ENCODE measurements around the gene TUBB6.

The TUBB6 gene

DNA sequence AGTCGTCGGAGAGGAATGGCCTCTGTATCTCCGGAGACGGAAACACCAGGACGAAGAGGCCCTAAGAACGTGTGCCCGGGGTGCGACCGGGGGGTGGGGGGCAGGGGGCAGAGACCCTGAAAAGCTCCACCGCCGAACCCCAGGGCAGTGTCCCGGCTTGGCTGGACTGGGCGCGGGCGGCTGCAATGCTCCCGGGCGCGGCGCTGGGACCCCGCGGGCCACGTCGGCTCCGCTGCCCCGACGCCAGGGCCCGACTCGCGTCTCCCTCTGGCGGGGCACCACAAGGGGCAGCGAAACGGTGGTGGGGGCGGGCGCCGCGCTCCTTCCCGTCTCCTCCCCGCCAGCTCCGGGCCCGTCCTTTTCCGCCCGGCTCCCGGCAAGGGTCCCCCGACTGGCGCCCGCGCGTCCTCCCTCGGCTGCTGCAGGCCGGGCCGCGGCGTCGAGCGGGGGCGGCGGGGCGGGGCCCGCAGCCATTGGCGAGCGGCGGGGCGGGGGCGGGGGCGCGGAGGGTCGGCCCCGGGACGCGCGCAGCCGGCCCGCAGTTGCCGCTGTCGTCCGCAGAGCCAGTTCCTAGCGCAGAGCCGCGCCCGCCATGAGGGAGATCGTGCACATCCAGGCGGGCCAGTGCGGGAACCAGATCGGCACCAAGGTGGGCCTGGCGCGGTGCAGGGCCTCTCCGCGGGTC lies at the start of gene TUBB6:
TUBB6 (plus strand) TSS at position 541 of the 685 bp plus-strand sequence; CDS start at position 593, 52 bp downstream.
- Histone ChIP-seq H3K4me3 (ENCODE audit: low read depth, low read length) (peak within 1 kb of the TSS; percentile 90), H3K9ac (ENCODE audit: low read length) (peak within 1 kb of the TSS; percentile 91), H3K9me3 (ENCODE audit: control insufficient read depth, insufficient read depth, low read depth, low read length) (peaks cover 2% of the 10 kb centered on the region; the same call in 1 of the 2 replicates), H3K4me1 (ENCODE audit: control insufficient read depth, insufficient read depth, low read length) (peaks cover 30% of the 10 kb centered on the region), H3K36me3 (ENCODE audit: control insufficient read depth, insufficient read depth, low read length) (peaks cover 30% of the 10 kb centered on the region), H3K27me3 (ENCODE audit: control insufficient read depth, insufficient read depth, low read length) (peaks cover 29% of the 10 kb centered on the region), H3K27ac (ENCODE audit: low read depth, low read length) (peak within 1 kb of the TSS; percentile 90; the same call in 1 of the 2 replicates)

DNA sequence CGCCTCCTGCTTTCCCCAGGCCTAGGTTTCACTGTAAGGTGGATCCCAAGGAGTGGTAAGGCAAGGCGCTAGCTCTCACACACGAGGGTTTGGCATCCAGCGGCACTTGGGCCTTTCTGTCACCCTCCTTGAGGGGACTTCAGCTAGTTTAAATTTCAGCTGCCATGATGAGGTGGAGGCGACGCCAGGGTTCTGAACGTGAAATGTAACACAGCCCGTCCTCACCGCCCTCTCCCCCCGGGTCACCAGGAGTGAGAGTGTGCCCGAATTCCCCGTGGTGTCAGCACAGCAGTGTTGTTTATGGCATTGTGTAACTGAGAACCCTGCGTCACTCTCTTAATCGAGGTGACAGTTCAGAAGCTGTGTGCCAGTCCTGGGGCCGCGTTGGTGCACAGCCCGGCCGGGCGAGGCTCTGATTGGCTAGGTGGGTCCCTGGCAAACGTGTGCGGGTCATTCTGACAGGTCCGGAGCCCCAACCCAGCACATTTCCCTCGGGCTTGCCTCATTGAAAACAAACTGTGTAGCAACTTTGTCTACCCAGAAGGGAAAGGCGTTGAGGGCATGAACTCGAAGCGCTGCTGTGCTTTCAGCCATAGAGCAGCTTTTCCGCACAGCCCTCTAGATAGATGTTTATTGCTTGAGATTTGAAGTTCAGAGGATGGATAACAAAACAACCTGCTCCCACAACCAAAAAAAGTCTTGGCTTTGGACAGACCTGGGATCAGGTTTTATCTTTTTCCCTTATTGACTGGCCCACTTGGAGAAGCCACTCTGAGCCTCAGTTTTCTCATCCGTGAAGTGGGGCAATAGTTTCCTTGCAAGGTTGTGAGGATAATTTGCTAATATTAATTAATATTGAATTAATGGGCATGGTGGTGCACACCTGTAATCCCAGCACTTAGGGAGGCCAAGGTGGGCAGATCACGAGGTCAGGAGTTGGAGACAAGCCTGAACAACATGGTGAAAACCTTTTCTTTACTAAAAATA lies 49.0 kb upstream of the TUBB6 start:
- peaks cover 48% of the 10 kb centered on the region for H3K27me3 ChIP-seq (ENCODE audit: control insufficient read depth, insufficient read depth, low read length)
- no peaks in the 10 kb centered on the region for H3K9me3 ChIP-seq (ENCODE audit: control insufficient read depth, insufficient read depth, low read depth, low read length)
- H3K36me3 ChIP-seq (ENCODE audit: control insufficient read depth, insufficient read depth, low read length): no peaks in the 10 kb centered on the region
- no peak overlapping the region for H3K27ac ChIP-seq (ENCODE audit: low read depth, low read length)
- H3K9ac ChIP-seq (ENCODE audit: low read length): no peak overlapping the region
- peaks cover 21% of the 10 kb centered on the region; the same call in 1 of the 2 replicates for H3K4me1 ChIP-seq (ENCODE audit: control insufficient read depth, insufficient read depth, low read length)
- H3K4me3 ChIP-seq (ENCODE audit: low read depth, low read length): no peak overlapping the region

DNA sequence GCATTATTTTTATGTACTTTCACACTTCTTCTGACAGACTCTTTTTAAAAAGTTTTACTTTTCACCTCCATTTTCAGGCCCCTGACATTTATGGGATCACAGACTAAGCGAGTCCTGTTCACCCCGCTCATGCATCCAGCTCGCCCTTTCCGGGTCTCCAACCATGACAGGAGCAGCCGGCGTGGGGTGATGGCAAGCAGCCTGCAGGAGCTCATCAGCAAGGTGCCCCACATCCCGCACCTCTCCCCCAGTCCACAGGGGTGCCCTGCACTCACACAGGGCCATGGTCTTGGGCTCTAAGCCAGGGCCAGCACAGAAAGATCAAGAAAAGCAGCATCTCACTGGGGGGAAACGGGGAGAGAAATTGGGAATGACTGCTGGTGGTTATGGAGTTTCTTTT lies 45.3 kb upstream of the TUBB6 start:
- H3K9ac ChIP-seq (ENCODE audit: low read length): no peak overlapping the region
- peaks cover 10% of the 10 kb centered on the region for H3K27me3 ChIP-seq (ENCODE audit: control insufficient read depth, insufficient read depth, low read length)
- no peaks in the 10 kb centered on the region; the same call in 1 of the 2 replicates for H3K4me1 ChIP-seq (ENCODE audit: control insufficient read depth, insufficient read depth, low read length)
- no peak overlapping the region for H3K27ac ChIP-seq (ENCODE audit: low read depth, low read length)
- no peaks in the 10 kb centered on the region for H3K36me3 ChIP-seq (ENCODE audit: control insufficient read depth, insufficient read depth, low read length)
- H3K4me3 ChIP-seq (ENCODE audit: low read depth, low read length): no peak overlapping the region
- H3K9me3 ChIP-seq (ENCODE audit: control insufficient read depth, insufficient read depth, low read depth, low read length): no peaks in the 10 kb centered on the region

DNA sequence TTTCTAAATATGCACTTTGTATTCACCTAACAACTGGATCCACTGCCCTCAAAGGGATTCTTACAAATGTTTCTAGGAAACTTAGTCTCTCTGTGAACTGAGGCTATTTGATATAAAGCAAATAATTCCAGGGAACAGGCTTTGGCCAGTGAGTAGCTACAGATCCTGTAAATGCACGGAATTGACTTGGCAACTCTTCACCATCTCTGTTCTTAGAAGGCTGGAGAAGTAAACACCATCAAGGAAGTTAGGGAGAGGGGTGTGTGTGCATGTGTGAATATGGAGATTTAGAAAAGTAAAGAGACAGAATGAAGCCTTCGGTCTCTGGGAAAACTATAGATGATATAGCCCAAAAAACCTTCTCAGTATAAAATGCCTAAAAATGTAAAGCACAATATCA lies 43.2 kb upstream of the TUBB6 start:
- H3K27me3 ChIP-seq (ENCODE audit: control insufficient read depth, insufficient read depth, low read length): no peaks in the 10 kb centered on the region; the same call in 1 of the 2 replicates
- no peak overlapping the region for H3K27ac ChIP-seq (ENCODE audit: low read depth, low read length)
- no peaks in the 10 kb centered on the region for H3K4me1 ChIP-seq (ENCODE audit: control insufficient read depth, insufficient read depth, low read length)
- H3K36me3 ChIP-seq (ENCODE audit: control insufficient read depth, insufficient read depth, low read length): no peaks in the 10 kb centered on the region
- H3K9ac ChIP-seq (ENCODE audit: low read length): no peak overlapping the region
- no peaks in the 10 kb centered on the region for H3K9me3 ChIP-seq (ENCODE audit: control insufficient read depth, insufficient read depth, low read depth, low read length)
- H3K4me3 ChIP-seq (ENCODE audit: low read depth, low read length): no peak overlapping the region

- Histone ChIP-seq H3K4me3 (ENCODE audit: low read depth, low read length) (peak overlapping the region; percentile 89), H3K9me3 (ENCODE audit: control insufficient read depth, insufficient read depth, low read depth, low read length) (no peaks in the 10 kb centered on the region), H3K4me1 (ENCODE audit: control insufficient read depth, insufficient read depth, low read length) (peaks cover 10% of the 10 kb centered on the region), H3K27ac (ENCODE audit: low read depth, low read length) (peak overlapping the region; percentile 61; the same call in 1 of the 2 replicates), H3K27me3 (ENCODE audit: control insufficient read depth, insufficient read depth, low read length) (no peaks in the 10 kb centered on the region), H3K36me3 (ENCODE audit: control insufficient read depth, insufficient read depth, low read length) (no peaks in the 10 kb centered on the region), H3K9ac (ENCODE audit: low read length) (peak overlapping the region; percentile 72)
These were observed 36.4 kb upstream of the TUBB6 start for GRCh38 chr18:12271376-12272235.

GRCh38 chr18:12274793-12275192 lies 33.2 kb upstream of the TUBB6 start:
- Histone ChIP-seq H3K9me3 (ENCODE audit: control insufficient read depth, insufficient read depth, low read depth, low read length) (no peaks in the 10 kb centered on the region), H3K27ac (ENCODE audit: low read depth, low read length) (no peak overlapping the region), H3K4me3 (ENCODE audit: low read depth, low read length) (no peak overlapping the region), H3K27me3 (ENCODE audit: control insufficient read depth, insufficient read depth, low read length) (no peaks in the 10 kb centered on the region), H3K9ac (ENCODE audit: low read length) (no peak overlapping the region), H3K4me1 (ENCODE audit: control insufficient read depth, insufficient read depth, low read length) (peaks cover 28% of the 10 kb centered on the region), H3K36me3 (ENCODE audit: control insufficient read depth, insufficient read depth, low read length) (no peaks in the 10 kb centered on the region)

DNA sequence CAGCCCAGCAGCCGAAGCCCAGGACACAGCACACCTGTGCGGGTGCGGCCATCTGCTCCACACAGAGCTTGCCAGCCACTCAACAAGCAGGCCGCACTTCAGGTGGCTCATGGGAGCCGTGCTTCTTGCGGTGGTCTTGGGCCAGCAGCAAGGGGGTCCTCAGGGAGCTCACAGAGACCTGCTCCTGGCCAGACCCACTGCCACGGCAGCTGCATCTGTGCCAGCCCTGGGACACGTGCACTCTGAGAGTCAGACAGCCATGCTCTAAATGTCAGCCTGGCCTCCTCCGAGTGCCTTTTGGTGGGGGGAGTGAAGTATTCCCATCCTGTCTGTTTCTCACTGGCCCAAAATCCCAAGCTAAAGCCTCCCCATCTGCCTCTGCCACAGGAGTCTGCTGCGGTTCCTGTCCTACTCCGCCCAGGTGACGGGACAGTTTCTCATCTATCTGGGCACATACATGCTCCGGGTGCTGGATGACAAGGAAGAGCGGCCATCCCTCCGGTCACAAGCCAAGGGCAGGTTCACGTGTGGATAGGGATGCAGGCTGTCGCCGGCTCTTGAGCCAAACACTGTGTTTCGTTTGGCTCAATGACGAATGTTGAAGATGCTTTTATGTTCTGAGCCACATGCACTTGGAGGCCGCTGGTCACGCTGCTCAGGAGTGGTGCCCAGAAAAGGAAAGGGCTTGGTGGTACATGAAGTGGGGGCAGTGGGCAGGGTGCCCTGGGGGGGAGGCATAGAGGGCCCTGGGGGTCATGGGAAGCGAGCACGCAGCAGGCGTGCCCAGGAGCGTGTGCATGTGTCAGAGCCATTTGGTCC lies 31.1 kb upstream of the TUBB6 start:
- Histone ChIP-seq H3K4me3 (ENCODE audit: low read depth, low read length) (no peak overlapping the region), H3K27ac (ENCODE audit: low read depth, low read length) (no peak overlapping the region), H3K27me3 (ENCODE audit: control insufficient read depth, insufficient read depth, low read length) (no peaks in the 10 kb centered on the region), H3K9me3 (ENCODE audit: control insufficient read depth, insufficient read depth, low read depth, low read length) (no peaks in the 10 kb centered on the region), H3K4me1 (ENCODE audit: control insufficient read depth, insufficient read depth, low read length) (peaks cover 29% of the 10 kb centered on the region), H3K36me3 (ENCODE audit: control insufficient read depth, insufficient read depth, low read length) (no peaks in the 10 kb centered on the region), H3K9ac (ENCODE audit: low read length) (no peak overlapping the region)

DNA sequence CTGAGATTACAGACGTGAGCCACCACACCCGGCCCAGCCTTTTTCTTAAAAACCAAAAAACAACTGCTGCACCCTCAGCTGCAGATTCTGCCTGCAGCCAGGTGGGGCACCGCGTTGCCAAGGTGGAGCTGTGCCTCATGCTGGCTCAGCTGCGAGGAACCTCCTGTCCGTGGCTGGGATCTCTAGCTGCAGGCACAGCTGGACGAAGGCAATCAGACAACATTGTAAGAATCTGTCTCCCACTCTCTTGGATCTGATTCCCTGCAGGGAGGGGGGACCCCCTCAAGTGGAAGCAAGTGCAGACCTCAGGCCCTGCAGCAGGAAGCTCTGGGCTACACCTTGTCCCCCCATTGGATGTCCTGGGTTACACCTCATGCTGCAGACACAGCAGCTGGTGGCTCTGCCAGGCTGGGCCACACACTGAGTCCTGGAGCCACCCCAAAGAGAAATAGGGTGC lies 29.8 kb upstream of the TUBB6 start:
- peak overlapping the region; percentile 89; the same call in 1 of the 2 replicates for H3K27ac ChIP-seq (ENCODE audit: low read depth, low read length)
- H3K27me3 ChIP-seq (ENCODE audit: control insufficient read depth, insufficient read depth, low read length): no peaks in the 10 kb centered on the region
- H3K9me3 ChIP-seq (ENCODE audit: control insufficient read depth, insufficient read depth, low read depth, low read length): no peaks in the 10 kb centered on the region
- no peaks in the 10 kb centered on the region for H3K36me3 ChIP-seq (ENCODE audit: control insufficient read depth, insufficient read depth, low read length)
- no peak overlapping the region for H3K4me3 ChIP-seq (ENCODE audit: low read depth, low read length)
- peaks cover 29% of the 10 kb centered on the region for H3K4me1 ChIP-seq (ENCODE audit: control insufficient read depth, insufficient read depth, low read length)
- peak overlapping the region; percentile 87 for H3K9ac ChIP-seq (ENCODE audit: low read length)

GRCh38 chr18:12278741-12279682 lies 29.0 kb upstream of the TUBB6 start:
- peaks cover 23% of the 10 kb centered on the region for H3K4me1 ChIP-seq (ENCODE audit: control insufficient read depth, insufficient read depth, low read length)
- H3K9ac ChIP-seq (ENCODE audit: low read length): peak overlapping the region; percentile 87
- H3K27ac ChIP-seq (ENCODE audit: low read depth, low read length): peak overlapping the region; percentile 89
- H3K36me3 ChIP-seq (ENCODE audit: control insufficient read depth, insufficient read depth, low read length): no peaks in the 10 kb centered on the region
- peak overlapping the region; percentile 30; the same call in 1 of the 2 replicates for H3K4me3 ChIP-seq (ENCODE audit: low read depth, low read length)
- no peaks in the 10 kb centered on the region for H3K27me3 ChIP-seq (ENCODE audit: control insufficient read depth, insufficient read depth, low read length)
- H3K9me3 ChIP-seq (ENCODE audit: control insufficient read depth, insufficient read depth, low read depth, low read length): no peaks in the 10 kb centered on the region
